ENCODE results near the gene TRIM44.

DNA sequence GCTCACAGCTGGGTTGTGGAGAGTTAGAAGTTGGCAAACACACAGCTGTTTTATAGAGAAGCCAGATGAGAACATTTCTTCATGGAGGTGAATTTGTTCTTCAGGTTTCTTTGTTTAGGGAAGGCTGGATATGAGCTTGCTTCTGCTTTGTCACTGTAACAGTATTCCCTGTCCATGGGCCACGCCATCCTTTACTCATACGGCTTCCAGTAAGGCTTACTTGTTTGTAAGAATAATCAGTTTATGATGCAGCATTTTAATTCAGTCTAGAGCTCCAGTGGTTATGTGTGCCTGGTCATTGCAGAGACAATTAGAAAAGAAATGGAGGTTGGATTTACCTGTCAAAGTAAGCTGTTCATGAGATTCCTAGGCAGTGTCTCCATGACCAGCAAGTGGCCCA is 131.8 kb downstream of the TRIM44 start:
- TF ChIP-seq, protein P1, sequence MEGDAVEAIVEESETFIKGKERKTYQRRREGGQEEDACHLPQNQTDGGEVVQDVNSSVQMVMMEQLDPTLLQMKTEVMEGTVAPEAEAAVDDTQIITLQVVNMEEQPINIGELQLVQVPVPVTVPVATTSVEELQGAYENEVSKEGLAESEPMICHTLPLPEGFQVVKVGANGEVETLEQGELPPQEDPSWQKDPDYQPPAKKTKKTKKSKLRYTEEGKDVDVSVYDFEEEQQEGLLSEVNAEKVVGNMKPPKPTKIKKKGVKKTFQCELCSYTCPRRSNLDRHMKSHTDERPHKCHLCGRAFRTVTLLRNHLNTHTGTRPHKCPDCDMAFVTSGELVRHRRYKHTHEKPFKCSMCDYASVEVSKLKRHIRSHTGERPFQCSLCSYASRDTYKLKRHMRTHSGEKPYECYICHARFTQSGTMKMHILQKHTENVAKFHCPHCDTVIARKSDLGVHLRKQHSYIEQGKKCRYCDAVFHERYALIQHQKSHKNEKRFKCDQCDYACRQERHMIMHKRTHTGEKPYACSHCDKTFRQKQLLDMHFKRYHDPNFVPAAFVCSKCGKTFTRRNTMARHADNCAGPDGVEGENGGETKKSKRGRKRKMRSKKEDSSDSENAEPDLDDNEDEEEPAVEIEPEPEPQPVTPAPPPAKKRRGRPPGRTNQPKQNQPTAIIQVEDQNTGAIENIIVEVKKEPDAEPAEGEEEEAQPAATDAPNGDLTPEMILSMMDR (IDR thresholded peaks at IDR 0.05) = no peak
- TF ChIP-seq POLR2A (IDR thresholded peaks at IDR 0.05) = no peak
- no peak for TF ChIP-seq POLR2AphosphoS5 (IDR thresholded peaks at IDR 0.05)

Data from breast epithelium (tissue), 3 donors.